CD8-positive, alpha-beta memory T cell (primary cell): ENCODE measurements around the gene UMPS. TPM values are rescaled to one million over a fixed set of nuclear protein-coding genes. Genes with fewer than 3 reads are reported as not detected.

Experiments used
- CTCF ChIA-PET: fragments of 350-600 bp; sonication (Branson Sonifier 250); formaldehyde crosslinking; loops from one replicate; lab custom pipeline; 2021; ENCODE audit warnings: antibody characterized with exemption; lab: Charles Lee
- POLR2A ChIA-PET: fragments of 350-600 bp; sonication (Branson Sonifier 250); formaldehyde crosslinking; loops from one replicate; lab custom pipeline; 2021; ENCODE audit warnings: antibody characterized with exemption; lab: Charles Lee
- DNase-seq, 5 donors: peaks; one replicate each; pipeline versions ENCODE4 v3.0.0 to v3.0.0-alpha.2; 2020 to 2022; ENCODE audit warnings: mixed read lengths in 1 of 5
- H3K27ac ChIP-seq: one replicate; pipeline ENCODE4 v1.7.0; 2013; ENCODE audit warnings: low read depth, mild to moderate bottlenecking, low read length, moderate library complexity
- H3K27me3 ChIP-seq: 2 replicates; pipeline ENCODE4 v1.7.0; 2013; ENCODE audit warnings: low read length, mild to moderate bottlenecking; ENCODE audit not compliant: insufficient read depth, poor library complexity, severe bottlenecking
- H3K36me3 ChIP-seq: 2 replicates; pipeline ENCODE4 v1.7.0; 2013; ENCODE audit warnings: mild to moderate bottlenecking, low read length, moderate library complexity; ENCODE audit not compliant: insufficient read depth
- H3K4me1 ChIP-seq: 2 replicates; pipeline ENCODE4 v1.7.0; 2013; ENCODE audit warnings: mild to moderate bottlenecking, low read length, moderate library complexity; ENCODE audit not compliant: insufficient read depth
- H3K4me3 ChIP-seq: 2 replicates; pipeline ENCODE4 v1.7.0; 2013; ENCODE audit warnings: mild to moderate bottlenecking, low read length
- H3K9me3 ChIP-seq: 2 replicates; pipeline ENCODE4 v1.7.0; 2013; ENCODE audit warnings: mild to moderate bottlenecking, low read length
- H3K27ac Mint-ChIP-seq, 8 donors: one replicate each; pipeline ENCODE4 v1.8.0; 2020 to 2021; ENCODE audit warnings: mixed read lengths in 8 of 8, mild to moderate bottlenecking in 6 of 8, inconsistent platforms in 3 of 8, moderate library complexity in 3 of 8
- H3K27me3 Mint-ChIP-seq, 2 donors: one replicate each; pipeline ENCODE4 v1.8.0; 2020 to 2021; ENCODE audit warnings: mixed read lengths in 2 of 2, mild to moderate bottlenecking in 1 of 2, moderate library complexity in 1 of 2
- H3K36me3 Mint-ChIP-seq, 3 donors: one replicate each; pipeline ENCODE4 v1.8.0; 2020 to 2021; ENCODE audit warnings: mixed read lengths in 3 of 3, inconsistent platforms in 1 of 3, mild to moderate bottlenecking in 1 of 3
- H3K4me1 Mint-ChIP-seq, 3 donors: one replicate each; pipeline ENCODE4 v1.8.0; 2020 to 2021; ENCODE audit warnings: mixed read lengths in 3 of 3, inconsistent platforms in 1 of 3, mild to moderate bottlenecking in 1 of 3
- H3K4me3 Mint-ChIP-seq, 7 donors: one replicate each; pipeline ENCODE4 v1.8.0; 2020 to 2021; ENCODE audit warnings: mixed read lengths in 7 of 7, mild to moderate bottlenecking in 6 of 7, moderate library complexity in 4 of 7, inconsistent platforms in 2 of 7
- H3K9me3 Mint-ChIP-seq, 5 donors: one replicate each; pipeline ENCODE4 v1.8.0; 2020 to 2022; ENCODE audit warnings: mixed read lengths in 5 of 5, mild to moderate bottlenecking in 3 of 5, moderate library complexity in 2 of 5, inconsistent platforms in 1 of 5
- polyA plus RNA-seq: library from polyadenylated mRNA; unstranded; fragments of 300-500 nt; fragmentation: Illumina TruSeq; gene quantifications from one replicate; pipeline ENCODE4 v1.2.3, GENCODE V29; 2021
- total RNA-seq, 2 experiments: library from RNA; stranded (reverse); gene quantifications; one replicate each; pipeline ENCODE4 v1.2.3, GENCODE V29; 2021

UMPS gene
- total RNA-seq (10 to 100 TPM; 65.2 to 74.1 TPM), polyA plus RNA-seq (26.4 TPM)

DNA sequence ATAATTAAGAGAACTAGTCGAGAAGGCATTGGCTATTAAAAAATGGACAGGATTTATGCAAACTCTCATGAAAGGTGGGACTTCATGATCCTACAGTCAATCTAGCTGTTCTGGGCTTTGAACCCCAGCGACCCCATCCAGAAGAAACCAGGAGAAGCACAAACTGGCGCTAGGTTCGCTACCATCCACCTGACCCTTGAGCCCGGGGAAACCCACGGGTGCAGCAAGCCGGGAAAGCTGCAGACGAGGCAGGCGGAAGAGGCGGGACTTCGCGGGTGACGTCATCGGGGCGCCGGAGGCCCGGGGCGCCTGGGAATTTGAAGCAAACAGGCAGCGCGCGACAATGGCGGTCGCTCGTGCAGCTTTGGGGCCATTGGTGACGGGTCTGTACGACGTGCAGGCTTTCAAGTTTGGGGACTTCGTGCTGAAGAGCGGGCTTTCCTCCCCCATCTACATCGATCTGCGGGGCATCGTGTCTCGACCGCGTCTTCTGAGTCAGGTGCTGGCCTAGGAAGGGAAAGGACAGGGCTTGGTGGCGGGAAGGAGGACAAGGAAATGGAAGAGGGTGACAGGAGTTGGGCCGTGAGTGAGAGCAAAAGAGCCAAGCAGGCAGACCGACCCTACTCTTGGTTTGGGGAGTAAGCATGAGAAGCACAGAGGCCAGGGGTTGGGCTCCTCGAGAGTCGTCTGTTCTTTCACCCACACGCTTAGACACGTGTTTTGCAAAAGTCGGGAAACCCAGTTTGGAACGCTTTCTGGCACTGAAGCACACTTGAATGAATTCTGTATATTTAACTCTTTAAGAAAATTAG lies at the start of gene UMPS:
Gene UMPS, plus strand, starts transcription at position 324 of the 812 bp plus-strand sequence. Its CDS starts 20 bp downstream, at position 344.
- Histone ChIP-seq H3K27ac (peak within 1 kb of the TSS; percentile 79), H3K27me3 (no peaks in the 10 kb centered on the region), H3K4me1 (peaks cover 39% of the 10 kb centered on the region), H3K4me3 (peak within 1 kb of the TSS; percentile 77), H3K9me3 (no peaks in the 10 kb centered on the region), H3K36me3 (no peaks in the 10 kb centered on the region)
- peaks cover 0 to 17% (median 8%) of the 10 kb centered on the region in 3 donors for H3K36me3 Mint-ChIP-seq
- H3K9me3 Mint-ChIP-seq, result no peaks in the 10 kb centered on the region
- H3K4me3 Mint-ChIP-seq, result peak within 1 kb of the TSS; percentile 95 to 100 (median 99)
- peak; percentile 84 to 94 (median 88) for DNase-seq
- H3K27me3 Mint-ChIP-seq, result peaks cover 14 to 25% of the 10 kb centered on the region in 2 donors
- H3K27ac Mint-ChIP-seq, result peak within 1 kb of the TSS; percentile 86 to 100 (median 99)
- POLR2A ChIA-PET, result no interaction called here
- peaks cover 37 to 51% (median 48%) of the 10 kb centered on the region in 3 donors for H3K4me1 Mint-ChIP-seq
- CTCF ChIA-PET, result interaction anchor here (1.1 to 2.1 kb wide), 3 partner anchors 30 to 43 kb away, joined by 3 to 6 read pairs (median 6); no protein-coding TSS in a partner anchor

DNA sequence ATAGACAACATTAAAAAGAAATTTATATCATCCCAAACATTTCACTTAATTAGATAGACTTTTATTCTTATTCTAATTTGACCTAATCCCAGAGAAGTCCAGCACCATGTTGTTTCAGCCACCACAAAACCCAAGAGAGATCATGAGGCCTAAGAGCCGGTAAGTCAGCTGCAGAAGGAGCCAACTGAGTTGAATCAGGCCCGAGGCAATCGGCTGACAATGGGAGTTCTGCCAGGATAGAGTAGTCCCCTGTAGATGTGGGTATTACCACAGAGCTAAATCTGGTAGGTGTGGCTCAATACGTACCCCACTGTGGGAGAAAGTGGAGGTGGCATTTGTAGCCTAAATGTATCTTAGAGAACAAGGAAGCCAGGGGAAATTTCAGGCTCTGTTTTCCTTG lies 49.7 kb upstream of the UMPS start:
- H3K27ac ChIP-seq, result no peak overlapping the region
- H3K4me3 ChIP-seq, result no peak overlapping the region
- Mint-ChIP-seq H3K9me3 (no peaks in the 10 kb centered on the region), H3K4me1 (no peaks in the 10 kb centered on the region), H3K27ac (no peak overlapping the region), H3K27me3 (peaks cover 6 to 15% of the 10 kb centered on the region in 2 donors), H3K4me3 (no peak overlapping the region), H3K36me3 (peaks cover 0 to 12% (median 2%) of the 10 kb centered on the region in 3 donors)
- no peaks in the 10 kb centered on the region for H3K4me1 ChIP-seq
- CTCF ChIA-PET, result interaction anchor here (1.0 to 3.1 kb wide), 2 partner anchors 8 to 117 kb away, joined by 3 to 14 read pairs; no protein-coding TSS in a partner anchor
- no peaks in the 10 kb centered on the region for H3K27me3 ChIP-seq
- DNase-seq, result no peak
- POLR2A ChIA-PET, result no interaction called here
- H3K36me3 ChIP-seq, result no peaks in the 10 kb centered on the region
- no peaks in the 10 kb centered on the region for H3K9me3 ChIP-seq

DNA sequence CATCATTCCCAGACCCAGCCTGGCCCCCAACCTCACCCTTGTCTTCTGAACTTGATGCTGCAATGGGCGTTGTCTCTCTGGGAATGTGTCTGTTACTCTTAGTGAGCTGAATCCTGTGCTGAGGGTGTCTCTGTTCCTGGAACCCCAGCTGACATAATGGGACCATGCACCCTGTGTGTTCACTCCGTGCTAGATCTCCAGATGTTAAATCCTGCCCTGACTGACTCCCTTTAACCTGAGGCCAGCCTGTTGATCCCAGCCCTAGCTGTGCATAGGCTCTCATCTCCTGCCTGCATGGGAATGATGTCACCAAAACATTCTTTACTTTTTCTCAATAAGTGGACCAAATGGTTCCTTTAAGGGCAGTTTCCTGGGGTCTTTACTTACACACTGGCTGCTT lies 48.0 kb upstream of the UMPS start:
- no peak overlapping the region for H3K4me3 ChIP-seq
- H3K27me3 ChIP-seq, result no peaks in the 10 kb centered on the region
- no peak overlapping the region for H3K4me3 Mint-ChIP-seq
- H3K36me3 Mint-ChIP-seq, result peaks cover 0 to 6% (median under 1%) of the 10 kb centered on the region in 3 donors
- DNase-seq, result no peak
- no peaks in the 10 kb centered on the region for H3K9me3 Mint-ChIP-seq
- POLR2A ChIA-PET, result no interaction called here
- no peak overlapping the region for H3K27ac ChIP-seq
- CTCF ChIA-PET, result no interaction called here
- peaks cover 15 to 19% of the 10 kb centered on the region in 2 donors for H3K27me3 Mint-ChIP-seq
- H3K9me3 ChIP-seq, result no peaks in the 10 kb centered on the region
- H3K27ac Mint-ChIP-seq, result no peak overlapping the region
- H3K4me1 Mint-ChIP-seq, result no peaks in the 10 kb centered on the region
- no peaks in the 10 kb centered on the region for H3K4me1 ChIP-seq
- H3K36me3 ChIP-seq, result no peaks in the 10 kb centered on the region

DNA sequence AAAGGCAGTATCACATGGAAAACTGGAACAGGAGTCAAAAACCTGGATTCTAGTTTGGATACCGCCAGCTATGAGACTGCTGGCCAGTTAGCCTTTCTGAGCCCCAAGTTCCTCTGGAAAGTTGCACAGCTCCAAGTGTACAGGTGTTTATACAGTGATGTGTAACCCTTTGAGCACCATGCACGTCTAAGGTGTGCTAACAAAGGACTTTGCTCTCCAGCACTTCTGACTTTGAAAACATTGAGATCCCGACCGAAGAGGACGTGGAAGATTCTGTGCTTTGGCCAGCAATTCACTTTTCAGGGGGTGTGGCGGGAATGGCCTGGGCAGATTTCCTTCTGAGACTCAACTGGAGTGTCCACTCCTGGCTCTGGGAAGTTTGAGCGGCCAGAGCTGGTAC lies 45.8 kb upstream of the UMPS start:
- peaks cover 2 to 6% (median 5%) of the 10 kb centered on the region in 3 donors for H3K4me1 Mint-ChIP-seq
- H3K36me3 ChIP-seq, result no peaks in the 10 kb centered on the region
- no peaks in the 10 kb centered on the region for H3K9me3 ChIP-seq
- H3K36me3 Mint-ChIP-seq, result no peaks in the 10 kb centered on the region
- no peaks in the 10 kb centered on the region for H3K27me3 ChIP-seq
- H3K27me3 Mint-ChIP-seq, result peaks cover 19 to 30% of the 10 kb centered on the region in 2 donors
- no peak overlapping the region for H3K27ac Mint-ChIP-seq
- ChIA-PET POLR2A (no interaction called here), CTCF (interaction anchor here (1.2 to 1.7 kb wide), 2 partner anchors 122 to 125 kb away, joined by 3 to 8 read pairs; no protein-coding TSS in a partner anchor)
- H3K9me3 Mint-ChIP-seq, result no peaks in the 10 kb centered on the region
- H3K4me1 ChIP-seq, result no peaks in the 10 kb centered on the region
- H3K27ac ChIP-seq, result no peak overlapping the region
- no peak for DNase-seq
- no peak overlapping the region for H3K4me3 Mint-ChIP-seq
- H3K4me3 ChIP-seq, result no peak overlapping the region

DNA sequence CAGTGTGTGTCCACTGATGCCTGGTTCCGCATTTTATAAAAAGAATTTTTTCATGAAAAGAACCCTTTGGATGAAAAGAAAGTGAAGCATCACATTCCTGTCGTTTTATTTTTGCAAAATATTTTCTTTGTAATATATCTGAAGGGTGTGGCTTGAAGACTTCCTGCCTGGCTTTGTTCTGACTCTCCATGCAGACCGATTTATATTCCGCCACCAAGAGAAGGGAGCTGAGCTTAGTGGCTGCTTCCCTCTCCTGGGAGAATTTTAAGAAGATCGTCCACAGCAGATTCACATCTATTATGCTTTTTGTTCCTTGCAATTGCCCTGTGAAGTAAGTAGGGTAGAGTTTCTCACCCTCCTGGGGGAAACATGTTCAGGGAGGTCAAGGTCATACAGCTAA lies 45.2 kb upstream of the UMPS start:
- Histone ChIP-seq H3K36me3 (no peaks in the 10 kb centered on the region), H3K4me3 (no peak overlapping the region), H3K4me1 (no peaks in the 10 kb centered on the region), H3K27ac (no peak overlapping the region), H3K9me3 (no peaks in the 10 kb centered on the region), H3K27me3 (no peaks in the 10 kb centered on the region)
- H3K4me1 Mint-ChIP-seq, result peaks cover 2 to 6% (median 5%) of the 10 kb centered on the region in 3 donors
- ChIA-PET CTCF (interaction anchor here (1.0 to 1.7 kb wide), 3 partner anchors 121 to 125 kb away, joined by 3 to 8 read pairs (median 6); no protein-coding TSS in a partner anchor), POLR2A (no interaction called here)
- H3K36me3 Mint-ChIP-seq, result no peaks in the 10 kb centered on the region
- no peaks in the 10 kb centered on the region for H3K9me3 Mint-ChIP-seq
- peaks cover 21 to 30% of the 10 kb centered on the region in 2 donors for H3K27me3 Mint-ChIP-seq
- no peak overlapping the region for H3K27ac Mint-ChIP-seq
- H3K4me3 Mint-ChIP-seq, result no peak overlapping the region
- no peak for DNase-seq

GRCh38 chr3:124685481-124685880 lies 44.8 kb upstream of the UMPS start:
- CTCF ChIA-PET, result interaction anchor here (1.0 to 1.2 kb wide), 2 partner anchors 122 to 123 kb away, joined by 3 to 6 read pairs; no protein-coding TSS in a partner anchor

GRCh38 chr3:124686028-124686670 lies 44.1 kb upstream of the UMPS start:
- Mint-ChIP-seq H3K36me3 (no peaks in the 10 kb centered on the region), H3K9me3 (no peaks in the 10 kb centered on the region), H3K4me1 (peaks cover 2 to 6% (median 5%) of the 10 kb centered on the region in 3 donors), H3K27me3 (peaks cover 19 to 30% of the 10 kb centered on the region in 2 donors), H3K27ac (no peak overlapping the region), H3K4me3 (no peak overlapping the region)
- Histone ChIP-seq H3K27ac (no peak overlapping the region), H3K4me3 (no peak overlapping the region), H3K9me3 (no peaks in the 10 kb centered on the region), H3K27me3 (no peaks in the 10 kb centered on the region), H3K4me1 (no peaks in the 10 kb centered on the region), H3K36me3 (no peaks in the 10 kb centered on the region)
- DNase-seq, result no peak
- CTCF ChIA-PET, result interaction anchor here (1.0 to 1.5 kb wide), 3 partner anchors 15 to 122 kb away, joined by 3 to 6 read pairs (median 3); no protein-coding TSS in a partner anchor
- POLR2A ChIA-PET, result no interaction called here

More at GRCh38 chr3:124685481-124685880, 44.8 kb upstream of the UMPS start:
- Mint-ChIP-seq H3K4me3 (no peak overlapping the region), H3K27ac (peak overlapping the region in 1 of 8 donors; percentile 1), H3K36me3 (no peaks in the 10 kb centered on the region), H3K4me1 (peaks cover 2 to 6% (median 5%) of the 10 kb centered on the region in 3 donors), H3K9me3 (no peaks in the 10 kb centered on the region), H3K27me3 (peaks cover 21 to 30% of the 10 kb centered on the region in 2 donors)
- H3K27ac ChIP-seq, result no peak overlapping the region
- H3K36me3 ChIP-seq, result no peaks in the 10 kb centered on the region
- no peak overlapping the region for H3K4me3 ChIP-seq
- H3K9me3 ChIP-seq, result no peaks in the 10 kb centered on the region
- H3K4me1 ChIP-seq, result no peaks in the 10 kb centered on the region
- DNase-seq, result no peak
- POLR2A ChIA-PET, result no interaction called here
- no peaks in the 10 kb centered on the region for H3K27me3 ChIP-seq
